GM08714 (cell line): Measurements from ENCODE around the gene PDE6C.

Experiments
- H3K4me3 ChIP-seq: fragments of 200-500 bp; sonication (Bioruptor generic); 2 replicates; pipeline ENCODE4 v1.5.1; 2014; ENCODE audit warnings: mild to moderate bottlenecking, low read length, inconsistent platforms
- ZNF274 ChIP-seq: IDR thresholded peaks from 2 replicates; pipeline ENCODE4 v1.6.1; 2012; ENCODE audit warnings: mild to moderate bottlenecking, low read depth, low read length

PDE6C gene

GRCh38 chr10:93584445-93584844 lies 27.9 kb upstream of the PDE6C start:
- H3K4me3 ChIP-seq: no peak overlapping the region
- no peak for TF ChIP-seq ZNF274

GRCh38 chr10:93589648-93590562 lies 22.4 kb upstream of the PDE6C start:
- H3K4me3 ChIP-seq: no peak overlapping the region
- no peak for TF ChIP-seq ZNF274

- no peak overlapping the region for H3K4me3 ChIP-seq
- no peak for TF ChIP-seq ZNF274
Observed at GRCh38 chr10:93590638-93591037, 21.7 kb upstream of the PDE6C start.

GRCh38 chr10:93591065-93591808 lies 21.1 kb upstream of the PDE6C start:
- no peak overlapping the region for H3K4me3 ChIP-seq
- TF ChIP-seq ZNF274: no peak

GRCh38 chr10:93593254-93593653 lies 19.1 kb upstream of the PDE6C start:
- no peak overlapping the region for H3K4me3 ChIP-seq
- no peak for TF ChIP-seq ZNF274

- no peak for TF ChIP-seq ZNF274
- no peak overlapping the region for H3K4me3 ChIP-seq
Observed at GRCh38 chr10:93593749-93594148, 18.6 kb upstream of the PDE6C start.

GRCh38 chr10:93594518-93594917 lies 17.8 kb upstream of the PDE6C start:
- TF ChIP-seq ZNF274: no peak
- no peak overlapping the region for H3K4me3 ChIP-seq

GRCh38 chr10:93595378-93596161 lies 16.8 kb upstream of the PDE6C start:
- TF ChIP-seq ZNF274: no peak
- H3K4me3 ChIP-seq: no peak overlapping the region

- no peak for TF ChIP-seq ZNF274
Observed at GRCh38 chr10:93596539-93596938, 15.8 kb upstream of the PDE6C start.

GRCh38 chr10:93597075-93597599 lies 15.2 kb upstream of the PDE6C start:
- H3K4me3 ChIP-seq: no peak overlapping the region
- no peak for TF ChIP-seq ZNF274

More at GRCh38 chr10:93596539-93596938, 15.8 kb upstream of the PDE6C start:
- H3K4me3 ChIP-seq: no peak overlapping the region

GRCh38 chr10:93598157-93598556 lies 14.2 kb upstream of the PDE6C start:
- no peak for TF ChIP-seq ZNF274
- no peak overlapping the region for H3K4me3 ChIP-seq

- TF ChIP-seq ZNF274: no peak
- no peak overlapping the region for H3K4me3 ChIP-seq
Observed at GRCh38 chr10:93599335-93599734, 13.0 kb upstream of the PDE6C start.

GRCh38 chr10:93599778-93600177 lies 12.6 kb upstream of the PDE6C start:
- TF ChIP-seq ZNF274: no peak
- no peak overlapping the region for H3K4me3 ChIP-seq
